ENCODE measurements around the gene VIM. TPM values are rescaled to one million over a fixed set of nuclear protein-coding genes. Genes with fewer than 3 reads are reported as not detected.

The VIM gene
- total RNA-seq, 1 experiment from 2014 or later: 7.2 TPM

GRCh38 chr10:17229016-17229716 is 1.1 kb downstream of the VIM start:
- Histone ChIP-seq H4K20me1 (ENCODE audit: insufficient read depth) (no peaks in the 10 kb centered on the region), H3K9me3 (ENCODE audit: control insufficient read depth in 1 of 2, insufficient read depth in 1 of 2, low read depth in 1 of 2, low read length in 2 of 2) (no peaks in the 10 kb centered on the region), H2AFZ (ENCODE audit: low read depth, low read length, poor library complexity, severe bottlenecking) (no peak overlapping the region), H3K79me2 (ENCODE audit: insufficient read depth, low read length) (no peaks in the 10 kb centered on the region), H3K9me2 (ENCODE audit: insufficient read depth) (no peaks in the 10 kb centered on the region), H3K4me2 (ENCODE audit: low read length) (peak overlapping the region; percentile 99), H3K36me3 (ENCODE audit: control insufficient read depth in 1 of 2, insufficient read depth in 2 of 2, low read length in 2 of 2) (no peaks in the 10 kb centered on the region), H3K27me3 (ENCODE audit: insufficient read depth, low read length) (peaks cover 34% of the 10 kb centered on the region), H3K4me1 (ENCODE audit: control insufficient read depth in 1 of 2, insufficient read depth in 2 of 2, low read length in 2 of 2) (peaks cover 32 to 37% of the 10 kb centered on the region in 2 experiments), H3K9ac (ENCODE audit: low read length) (no peak overlapping the region), H3K27ac (ENCODE audit: low read depth, low read length) (peak overlapping the region; percentile 59; the same call in 1 of the 2 replicates), H3K4me3 (replicated peaks in 1 of 2; ENCODE audit: low read depth in 1 of 2, low read length in 2 of 2) (peak overlapping the region; percentile 24 to 71)
- ChIA-PET CTCF (interaction anchor here (1.2 kb wide), 2 partner anchors 8 to 15 kb away, joined by 3 to 5 read pairs; no protein-coding TSS in a partner anchor), RAD21 (ENCODE audit: low non-redundant PET in 1 of 2, low total read pairs in 2 of 2, uncharacterized antibody in 2 of 2, unreplicated experiment in 2 of 2) (interaction anchor here (0.5 to 1.0 kb wide), 2 partner anchors 14 to 206 kb away, joined by 3 to 6 read pairs; no protein-coding TSS in a partner anchor), POLR2A (interaction anchor here (5.0 kb wide), 1 partner anchor 337 kb away, joined by 25 read pairs; no protein-coding TSS in a partner anchor)
- ATAC-seq: no peak
- intact Hi-C loops (cut with micrococcal nuclease): no loop called here
- no peak for DNase-seq (ENCODE audit: low read depth, low spot score)
- BruUV-seq (replicated peaks): no TSS peak
- TF ChIP-seq EZH2 (IDR thresholded peaks at IDR 0.05): no peak
- no peak for TF ChIP-seq SRF (IDR thresholded peaks at IDR 0.05; ENCODE audit: low read depth)
- no peak for TF ChIP-seq ELF1 (IDR thresholded peaks at IDR 0.05; ENCODE audit: borderline replicate concordance, low read depth)
- no peak for TF ChIP-seq RAD21 (IDR thresholded peaks at IDR 0.05; ENCODE audit: low read depth)
- TF ChIP-seq REST (IDR thresholded peaks at IDR 0.05; ENCODE audit: low read depth): no peak
- no peak for TF ChIP-seq MAX (IDR thresholded peaks at IDR 0.05)
- TF ChIP-seq YY1 (IDR thresholded peaks at IDR 0.05; ENCODE audit: extremely low read depth, insufficient replicate concordance, low read depth, low read length): no peak
- no peak for TF ChIP-seq ZNF274 (IDR thresholded peaks at IDR 0.05; ENCODE audit: low read depth, low read length)
- TF ChIP-seq JUND (IDR thresholded peaks at IDR 0.05): no peak
- TF ChIP-seq FOSL1 (IDR thresholded peaks at IDR 0.05; ENCODE audit: low read depth): no peak
- TF ChIP-seq ATF3 (IDR thresholded peaks at IDR 0.05): no peak
- TF ChIP-seq CTCF (IDR thresholded peaks at IDR 0.05 in 2 of 3, conservative IDR thresholded peaks at IDR 0.05 in 1 of 3; ENCODE audit: borderline replicate concordance in 1 of 3, insufficient read depth in 1 of 3, low read depth in 2 of 3, low read length in 2 of 3): no peak
- TF ChIP-seq EGR1 (IDR thresholded peaks at IDR 0.05; ENCODE audit: low read depth): no peak
- TF ChIP-seq SP1 (IDR thresholded peaks at IDR 0.05; ENCODE audit: low read depth): no peak
- no peak for TF ChIP-seq ZBTB33 (IDR thresholded peaks at IDR 0.05; ENCODE audit: extremely low read depth, insufficient replicate concordance, low read length)
- no peak for TF ChIP-seq POLR2A (IDR thresholded peaks at IDR 0.05; ENCODE audit: borderline replicate concordance, extremely low read depth, insufficient read depth, insufficient read length)
- TF ChIP-seq TCF7L2 (IDR thresholded peaks at IDR 0.05; ENCODE audit: borderline replicate concordance, extremely low read depth, insufficient read depth, insufficient read length): no peak
- TF ChIP-seq CEBPB (IDR thresholded peaks at IDR 0.05; ENCODE audit: low read depth): no peak
- no peak for TF ChIP-seq EZH2phosphoT487 (IDR thresholded peaks at IDR 0.05; ENCODE audit: borderline replicate concordance)
- no peak for TF ChIP-seq ZFX (IDR thresholded peaks at IDR 0.05)

Measured in HCT116 (cell line).